Amniotic epithelial cell (primary cell): Measurements from ENCODE around the gene KIRREL1.

ENCODE experiments used
- DNase-seq: peaks from one replicate; pipeline ENCODE4 v3.0.0-alpha.2; 2010; ENCODE audit warnings: low read depth

KIRREL1 gene

DNA sequence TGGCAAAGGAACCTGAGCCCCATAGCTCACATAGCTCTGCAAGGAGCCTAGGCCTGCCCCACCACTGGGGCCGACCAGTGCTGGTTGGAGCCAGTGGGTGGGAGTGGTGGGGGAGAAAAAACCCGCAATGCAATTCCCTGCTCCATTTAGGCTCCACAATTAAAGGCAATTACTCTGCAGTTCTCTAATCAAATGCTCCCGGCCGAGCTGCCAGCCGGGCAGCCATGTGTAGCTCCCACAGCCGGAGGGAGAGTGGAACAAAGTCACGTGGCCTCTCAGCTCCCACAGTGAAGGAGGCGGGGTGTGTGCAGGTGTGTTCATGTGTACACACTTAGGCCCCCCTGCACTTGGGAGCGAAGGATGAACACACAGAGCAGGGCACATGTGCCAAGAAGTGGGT, 81.6 kb downstream of the KIRREL1 start:
- no peak for DNase-seq

DNA sequence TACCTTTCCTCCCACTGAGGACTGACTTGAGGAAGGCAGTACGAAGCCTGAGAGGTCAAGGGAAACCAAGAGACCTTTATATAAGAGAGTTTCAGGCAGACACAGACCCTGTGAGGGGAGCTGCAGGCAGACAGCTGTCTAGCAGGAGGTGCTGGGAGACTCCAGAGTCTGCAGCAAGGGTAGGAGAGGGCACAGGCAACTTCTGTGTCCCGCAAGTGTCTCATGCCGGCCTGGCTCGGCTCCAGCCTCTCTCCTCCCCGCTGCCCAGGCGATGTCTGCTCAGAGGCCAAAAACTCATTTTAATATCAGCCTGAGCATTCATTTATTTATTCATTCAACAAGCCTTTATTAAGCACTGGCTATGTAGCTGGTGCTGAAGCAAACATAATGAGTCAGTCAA, 83.0 kb downstream of the KIRREL1 start:
- no peak for DNase-seq

DNA sequence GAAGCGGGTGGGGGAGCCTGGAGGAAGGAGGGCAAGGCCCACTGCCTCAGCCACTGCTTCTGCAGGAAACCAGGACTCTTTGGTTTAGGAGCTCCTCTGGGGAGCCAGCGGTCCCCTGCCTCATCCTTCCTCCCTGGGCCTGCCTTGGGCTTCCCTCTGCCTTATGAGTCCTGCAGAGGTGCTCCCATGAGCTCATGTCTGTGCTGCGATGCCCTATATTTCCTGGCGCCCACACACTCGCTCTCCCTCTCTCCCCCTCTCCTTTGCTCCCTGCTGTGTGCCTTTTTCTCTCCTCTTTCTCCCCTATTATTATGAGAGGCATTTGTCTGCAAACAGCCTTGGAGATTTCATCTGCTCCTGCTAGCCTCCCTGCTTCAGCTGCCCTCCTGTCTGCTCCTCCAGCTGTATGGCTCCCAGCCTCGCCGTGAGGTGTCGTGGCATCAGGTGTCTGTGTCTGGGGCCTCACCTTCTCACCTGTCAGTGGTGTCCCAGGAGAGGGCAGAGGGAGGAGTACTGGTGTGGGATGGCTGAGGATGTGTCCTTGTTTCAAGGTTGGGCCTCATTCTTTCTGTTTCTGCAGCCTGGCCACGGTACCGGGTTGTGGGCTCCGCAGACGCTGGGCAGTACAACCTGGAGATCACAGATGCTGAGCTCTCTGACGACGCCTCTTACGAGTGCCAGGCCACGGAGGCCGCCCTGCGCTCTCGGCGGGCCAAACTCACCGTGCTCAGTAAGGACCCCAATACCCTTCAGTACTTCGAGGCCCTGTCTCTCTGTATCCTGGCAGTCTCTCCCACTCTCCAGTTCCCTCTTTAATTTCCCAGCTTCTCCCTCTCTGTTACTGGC, 84.2 kb downstream of the KIRREL1 start:
- no peak for DNase-seq

DNA sequence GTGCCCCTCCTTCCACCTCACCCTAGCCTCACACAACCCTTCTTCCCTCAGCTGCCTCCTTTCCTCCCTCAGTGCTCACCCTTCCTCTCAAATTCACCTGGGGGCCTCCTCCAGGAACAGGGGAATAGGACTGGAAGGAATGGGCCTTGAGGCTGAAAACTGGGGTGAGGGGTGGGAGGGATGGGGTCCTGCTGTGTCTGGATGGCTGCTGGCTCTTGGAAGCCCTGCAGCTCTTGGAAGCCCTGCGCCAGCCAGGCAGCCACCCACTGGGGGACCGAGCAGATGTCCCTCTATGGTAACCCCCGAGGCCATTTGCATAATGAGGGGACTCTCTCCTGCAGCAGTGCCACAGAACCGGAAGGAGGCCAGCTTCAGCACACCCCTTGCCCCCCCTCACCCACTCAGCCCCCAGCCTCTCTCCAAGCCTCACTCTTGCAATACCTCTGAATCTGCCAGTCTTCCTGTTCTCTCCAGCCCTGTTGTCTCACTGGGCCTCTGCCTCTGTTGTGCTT, 85.2 kb downstream of the KIRREL1 start:
- DNase-seq = no peak

DNA sequence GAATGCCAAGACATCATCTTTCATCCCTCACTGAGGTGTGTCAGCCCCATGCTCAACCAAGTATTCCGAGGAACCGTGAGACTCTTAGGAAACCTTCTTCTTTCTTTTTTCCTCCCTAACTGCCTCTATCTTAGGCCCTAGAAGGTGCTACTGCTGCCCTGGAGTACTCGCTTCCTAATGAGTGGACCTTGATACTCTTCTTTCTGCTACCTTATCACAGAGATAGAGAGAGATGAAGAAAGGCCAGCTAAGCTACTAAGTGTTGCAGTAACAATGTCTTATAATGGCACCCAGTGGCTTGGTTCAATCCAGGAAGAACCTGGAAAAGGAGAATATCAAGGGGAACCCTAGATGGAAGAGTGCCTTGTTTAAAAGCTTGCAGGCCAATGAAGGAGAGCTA, 86.6 kb downstream of the KIRREL1 start:
- no peak for DNase-seq

DNA sequence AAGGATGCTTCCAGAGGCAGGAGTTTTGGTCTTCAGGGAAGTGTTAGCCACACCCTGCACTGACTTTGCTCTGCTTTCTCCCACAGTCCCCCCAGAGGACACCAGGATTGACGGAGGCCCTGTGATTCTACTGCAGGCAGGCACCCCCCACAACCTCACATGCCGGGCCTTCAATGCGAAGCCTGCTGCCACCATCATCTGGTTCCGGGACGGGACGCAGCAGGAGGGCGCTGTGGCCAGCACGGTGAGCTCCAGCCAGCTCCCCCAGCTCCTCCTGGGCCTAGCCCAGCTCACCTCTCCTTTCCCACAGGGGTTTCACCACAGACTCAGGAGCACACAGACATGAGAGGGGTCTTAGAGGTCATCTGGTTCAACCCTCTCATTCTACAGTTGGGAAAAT, 90.9 kb downstream of the KIRREL1 start:
- DNase-seq = no peak

DNA sequence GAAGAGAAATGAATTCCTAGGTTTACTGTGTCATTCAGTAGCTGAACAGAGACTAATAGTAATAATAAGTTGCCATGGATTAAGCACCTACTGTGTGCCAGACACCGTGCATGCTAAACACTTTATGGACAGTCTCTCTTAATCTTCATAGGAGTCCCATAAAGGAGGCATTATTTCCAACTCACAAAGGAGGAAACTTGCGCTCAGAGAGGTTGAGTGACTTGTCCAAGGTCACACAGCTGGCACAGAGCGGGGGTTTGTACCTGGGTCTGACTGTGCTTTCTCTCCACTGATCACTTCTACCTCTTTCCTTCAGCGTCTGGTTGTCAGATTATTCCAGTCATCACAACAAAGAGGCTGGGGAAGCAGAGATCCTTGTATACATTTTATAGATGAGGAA, 91.3 kb downstream of the KIRREL1 start:
- no peak for DNase-seq

DNA sequence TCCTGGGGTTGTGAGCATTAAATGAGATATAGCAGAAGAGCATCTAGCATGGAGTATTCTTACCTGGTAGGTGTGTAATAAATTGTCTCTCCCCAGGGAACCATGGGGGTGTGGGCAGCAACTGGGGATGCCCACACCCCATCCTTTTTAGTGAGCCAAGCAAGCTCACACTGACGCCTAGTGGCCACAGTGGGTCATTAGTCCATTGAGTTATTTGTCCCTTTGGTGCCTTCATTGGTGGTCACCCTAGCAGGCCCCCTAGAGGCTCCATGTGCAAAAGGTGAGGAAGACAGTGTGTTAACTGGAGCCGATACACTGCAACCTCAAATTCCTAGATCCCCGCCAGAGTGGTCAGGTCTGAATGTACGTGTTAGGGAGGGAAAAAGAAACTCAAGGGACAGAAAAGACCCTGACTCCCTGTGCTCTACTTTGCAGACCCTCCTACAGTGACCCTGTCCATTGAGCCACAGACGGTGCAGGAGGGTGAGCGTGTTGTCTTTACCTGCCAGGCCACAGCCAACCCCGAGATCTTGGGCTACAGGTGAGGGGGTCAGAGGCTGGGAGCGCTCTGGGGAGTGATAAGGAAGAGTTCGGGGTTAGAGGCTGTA, 94.0 kb downstream of the KIRREL1 start:
- peak; percentile 64 for DNase-seq

DNA sequence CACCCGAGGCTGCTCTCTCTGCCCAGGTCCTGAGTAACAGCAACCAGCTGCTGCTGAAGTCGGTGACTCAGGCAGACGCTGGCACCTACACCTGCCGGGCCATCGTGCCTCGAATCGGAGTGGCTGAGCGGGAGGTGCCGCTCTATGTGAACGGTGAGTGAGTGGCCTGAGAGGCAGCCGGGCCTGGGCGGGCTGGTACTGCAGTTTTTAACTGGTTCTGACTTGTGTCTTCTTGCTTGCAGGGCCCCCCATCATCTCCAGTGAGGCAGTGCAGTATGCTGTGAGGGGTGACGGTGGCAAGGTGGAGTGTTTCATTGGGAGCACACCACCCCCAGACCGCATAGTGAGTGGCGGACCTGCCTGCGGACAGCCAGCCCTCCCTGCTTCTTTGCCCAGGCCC, 96.0 kb downstream of the KIRREL1 start:
- DNase-seq = no peak

DNA sequence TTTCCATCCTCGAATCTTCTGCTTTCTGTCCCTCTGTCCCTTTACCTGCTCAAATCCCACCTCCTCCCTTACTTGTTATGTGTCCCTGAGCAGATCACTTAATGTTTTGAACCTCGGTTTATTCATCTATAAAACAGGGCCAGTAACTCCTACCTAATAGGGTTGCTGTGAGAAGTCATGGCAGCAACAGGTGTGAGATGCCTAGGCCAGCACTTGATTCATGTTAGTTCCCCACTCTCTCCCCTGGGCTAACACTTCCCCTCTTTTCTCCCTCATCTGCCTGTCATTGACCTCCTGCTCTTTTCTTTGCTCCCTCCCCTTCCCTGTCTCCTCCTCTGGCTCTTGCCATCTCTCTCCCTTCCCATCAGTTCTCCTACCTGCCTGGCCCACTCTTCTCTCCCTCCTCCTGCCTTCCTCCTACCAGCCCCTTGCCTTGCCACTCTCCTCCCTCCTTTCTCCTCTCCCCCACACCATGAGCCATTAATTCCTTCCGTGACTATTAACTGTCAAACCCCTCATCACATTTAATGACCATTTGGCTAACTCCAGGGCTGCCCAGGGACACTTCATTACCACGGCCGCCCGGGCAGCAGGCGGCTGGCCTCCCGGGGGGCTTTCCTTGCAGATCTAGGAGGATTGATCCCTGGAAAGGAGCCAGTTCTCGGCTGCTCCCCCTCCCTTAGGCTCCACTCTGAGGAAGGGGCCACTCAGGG, 96.6 kb downstream of the KIRREL1 start:
- no peak for DNase-seq

DNA sequence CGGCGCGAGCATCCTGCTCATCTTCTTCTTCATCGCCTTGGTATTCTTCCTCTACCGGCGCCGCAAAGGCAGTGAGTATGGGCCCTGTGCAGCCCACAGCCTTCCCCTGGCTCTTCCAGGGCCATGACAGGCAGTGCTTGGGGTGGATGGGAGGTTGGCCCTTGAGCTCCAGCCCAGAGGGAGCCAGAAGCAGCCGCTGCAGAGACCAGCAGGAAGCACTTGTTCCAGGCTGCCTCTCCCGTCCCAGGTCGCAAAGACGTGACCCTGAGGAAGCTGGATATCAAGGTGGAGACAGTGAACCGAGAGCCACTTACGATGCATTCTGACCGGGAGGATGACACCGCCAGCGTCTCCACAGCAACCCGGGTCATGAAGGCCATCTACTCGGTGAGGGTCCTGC, 99.9 kb downstream of the KIRREL1 start:
- DNase-seq = no peak

DNA sequence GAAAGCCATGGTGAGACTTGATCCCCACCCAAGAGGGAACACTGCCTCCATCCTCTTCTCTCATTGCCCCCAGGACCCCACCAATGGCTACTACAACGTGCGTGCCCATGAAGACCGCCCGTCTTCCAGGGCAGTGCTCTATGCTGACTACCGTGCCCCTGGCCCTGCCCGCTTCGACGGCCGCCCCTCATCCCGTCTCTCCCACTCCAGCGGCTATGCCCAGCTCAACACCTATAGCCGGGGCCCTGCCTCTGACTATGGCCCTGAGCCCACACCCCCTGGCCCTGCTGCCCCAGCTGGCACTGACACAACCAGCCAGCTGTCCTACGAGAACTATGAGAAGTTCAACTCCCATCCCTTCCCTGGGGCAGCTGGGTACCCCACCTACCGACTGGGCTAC, 101.1 kb downstream of the KIRREL1 start:
- DNase-seq = no peak

DNA sequence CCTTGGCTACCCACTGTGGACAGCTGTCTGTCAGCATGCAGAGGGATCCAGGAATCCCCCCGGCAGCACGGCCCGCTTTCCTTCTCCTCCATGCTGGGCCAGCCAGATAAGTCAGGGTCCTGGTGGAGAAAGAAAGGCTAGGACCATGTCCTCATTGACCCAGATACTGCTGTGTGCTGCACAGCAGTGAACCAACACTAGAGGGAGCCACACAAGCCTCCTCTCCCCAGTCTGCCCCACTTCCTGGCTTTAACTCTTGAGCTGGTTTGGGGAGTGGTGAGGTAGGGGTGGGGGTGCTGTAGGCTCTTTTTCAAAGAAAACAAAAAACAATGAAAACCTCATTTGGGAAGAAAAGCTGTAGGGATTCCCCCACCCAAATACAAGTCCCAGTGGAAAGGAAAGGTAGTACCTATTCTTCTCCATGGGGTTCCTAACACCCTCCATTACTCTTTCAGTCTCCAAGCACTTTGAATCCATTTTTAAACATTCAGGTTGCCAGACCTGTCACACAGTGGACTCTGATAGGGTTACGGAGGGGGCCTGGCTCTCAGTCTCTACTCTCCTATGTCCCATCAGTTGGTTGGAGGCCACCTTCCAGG, 102.4 kb downstream of the KIRREL1 start:
- DNase-seq = peak; percentile 29

DNA sequence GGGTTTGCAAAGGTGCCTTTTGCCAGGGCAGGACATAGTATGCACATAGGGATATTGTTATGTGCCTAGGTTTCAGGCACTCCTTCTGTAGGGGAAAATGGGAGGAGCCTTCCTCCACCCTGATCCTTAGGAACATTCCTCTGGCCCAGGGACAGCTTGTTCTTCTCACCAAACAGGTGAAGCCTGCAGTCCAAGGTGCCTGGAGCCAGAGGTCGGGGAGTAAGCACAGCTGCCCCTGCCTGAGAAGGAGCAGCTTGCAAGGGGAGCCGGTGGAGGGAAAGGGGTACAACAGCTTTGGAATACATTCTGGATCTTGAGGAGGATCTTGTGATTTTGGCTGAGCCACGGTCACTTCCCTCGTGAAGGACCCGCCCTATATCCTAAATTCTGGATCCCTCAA, 104.8 kb downstream of the KIRREL1 start:
- no peak for DNase-seq

DNA sequence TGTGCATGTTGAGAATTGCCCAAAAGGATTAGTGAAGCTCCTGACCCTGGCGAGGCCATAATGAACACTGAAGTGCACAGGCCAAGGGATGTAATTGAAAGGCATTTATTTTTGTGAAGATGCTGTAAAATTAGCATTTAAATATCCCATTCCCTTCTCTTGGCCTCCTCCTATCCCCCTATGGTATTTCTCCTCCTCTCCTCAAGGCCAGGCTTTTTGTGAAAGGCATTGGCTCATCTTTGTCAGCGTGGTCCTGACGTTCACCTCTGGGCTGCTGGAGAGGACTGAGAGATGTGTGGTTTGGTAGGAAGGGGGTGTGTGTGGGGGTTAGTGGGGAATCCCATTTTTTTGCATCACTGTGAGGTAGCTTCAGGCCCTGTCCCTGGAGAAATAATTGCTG, 105.7 kb downstream of the KIRREL1 start:
- no peak for DNase-seq

DNA sequence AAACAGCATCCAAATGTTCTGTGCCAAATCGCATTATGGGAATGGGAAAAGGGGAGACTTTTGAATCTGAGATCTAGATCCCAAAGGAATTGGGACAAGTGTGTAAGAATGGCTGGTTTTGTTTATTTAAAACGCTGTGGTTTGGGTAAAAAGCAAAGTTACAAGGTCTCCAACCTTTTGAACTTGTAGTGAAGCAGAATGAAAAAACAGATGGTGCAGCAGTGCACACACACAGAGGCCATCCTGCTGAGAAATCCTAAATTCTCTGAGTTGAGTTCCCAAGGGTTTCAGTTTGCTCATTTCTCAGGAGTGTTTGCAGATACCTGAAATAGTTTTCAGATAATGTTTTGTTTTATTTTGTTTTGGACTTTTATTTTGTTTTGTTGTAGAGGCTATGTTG, 107.1 kb downstream of the KIRREL1 start:
- no peak for DNase-seq

DNA sequence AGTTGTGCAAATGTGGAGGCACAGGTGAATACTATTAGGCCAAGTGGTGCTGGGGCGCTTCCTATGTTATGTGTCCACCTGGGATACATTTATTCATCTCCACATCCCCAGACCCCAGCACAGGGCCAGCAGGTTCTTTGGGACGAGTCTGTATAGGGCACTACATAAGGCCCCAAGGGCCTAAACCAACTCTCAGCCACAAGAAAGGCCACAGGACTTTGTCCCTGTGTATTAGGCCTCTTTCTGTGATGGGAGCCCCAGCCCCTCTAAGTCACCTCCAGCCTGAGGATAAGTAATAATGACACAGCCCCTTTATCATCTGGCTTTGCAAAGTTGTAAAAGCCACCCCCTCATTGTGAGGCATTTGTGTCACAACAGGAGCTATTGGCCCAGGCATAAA, 108.0 kb downstream of the KIRREL1 start:
- DNase-seq = no peak

DNA sequence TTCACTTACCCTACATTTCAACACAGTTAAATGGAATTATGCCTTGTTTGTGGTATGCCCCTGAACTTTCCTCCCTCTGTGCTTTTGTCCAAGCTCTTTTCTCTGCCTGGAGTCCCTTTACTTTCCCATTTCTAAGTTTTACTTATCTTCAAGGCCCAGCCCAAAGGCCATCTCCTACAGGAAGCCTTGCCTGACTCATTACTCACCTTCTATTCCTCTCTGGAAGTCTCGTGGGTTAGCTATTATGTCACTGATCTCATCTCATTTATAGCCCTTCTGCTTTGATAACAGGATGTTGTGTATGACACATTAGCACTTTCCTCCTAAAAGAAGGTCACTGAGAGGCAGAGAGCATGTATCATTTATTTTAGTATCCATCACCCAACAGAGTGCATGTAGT, 108.5 kb downstream of the KIRREL1 start:
- peak; percentile 68 for DNase-seq

DNA sequence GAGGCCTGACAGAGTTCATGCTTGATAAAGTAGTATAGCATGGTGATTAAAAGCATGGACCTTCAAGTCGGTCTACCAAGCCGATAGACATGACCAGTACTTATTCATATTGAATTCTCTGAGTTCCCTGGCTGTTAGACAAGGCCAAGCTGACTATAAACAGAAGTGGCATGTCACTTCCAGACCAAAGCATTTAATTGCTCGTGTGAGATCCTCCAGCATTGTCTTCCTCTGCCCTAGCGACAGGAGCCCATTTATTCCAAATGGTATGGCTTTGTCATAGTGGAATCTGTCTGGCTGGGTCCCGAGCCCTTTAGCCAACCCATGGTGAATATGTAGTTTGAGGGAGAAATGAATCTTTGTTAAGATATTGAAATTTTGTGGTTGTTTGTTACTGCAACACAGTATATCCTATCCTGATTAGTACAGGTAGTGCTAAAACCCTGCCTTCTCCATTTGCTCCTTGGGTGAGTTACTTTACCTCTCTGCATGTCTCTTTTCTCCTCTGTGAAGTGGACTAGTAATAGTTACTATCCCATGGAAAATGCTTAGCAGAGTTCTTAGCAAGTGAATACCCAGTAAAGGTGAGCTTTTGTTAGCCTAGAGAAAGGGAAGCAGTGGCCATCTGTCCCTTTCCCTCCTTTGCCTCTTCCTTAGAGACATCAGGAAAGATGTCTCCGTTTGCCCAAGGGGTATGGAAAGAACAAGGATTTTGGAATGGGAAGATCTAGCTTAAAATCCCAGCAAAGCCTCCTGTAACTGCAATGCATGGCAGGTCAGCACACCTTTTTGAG, 109.6 kb downstream of the KIRREL1 start:
- no peak for DNase-seq

DNA sequence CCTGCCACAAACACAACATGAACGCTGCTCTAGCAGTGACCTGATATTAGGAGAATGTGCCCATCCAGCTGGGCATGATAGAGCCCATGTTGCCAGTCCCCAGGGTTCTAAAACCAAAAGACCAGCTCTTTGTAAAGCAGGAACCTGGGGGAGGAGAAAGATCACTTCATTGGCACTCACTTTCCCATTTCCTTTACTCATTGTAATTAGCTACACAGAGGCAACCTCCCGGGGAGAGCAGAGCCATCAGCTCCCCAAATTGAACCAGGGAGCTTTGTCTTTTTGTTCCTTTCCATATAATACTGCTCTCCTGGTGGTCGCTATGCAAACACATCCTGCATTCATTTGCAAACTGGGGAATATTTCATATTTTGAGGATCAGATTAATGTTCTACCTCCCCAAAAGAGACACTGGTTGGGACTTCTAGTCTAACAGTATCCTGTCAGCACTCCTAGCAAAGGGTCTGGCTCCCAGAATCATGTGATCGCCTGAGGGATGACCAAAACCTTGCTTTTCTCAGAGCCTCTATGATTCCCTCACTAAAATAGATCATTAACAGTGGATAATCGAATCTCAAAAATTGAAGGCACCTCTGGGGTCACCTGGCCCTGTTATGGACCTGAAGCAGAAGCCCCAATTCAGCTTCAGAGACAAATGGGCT, 110.5 kb downstream of the KIRREL1 start:
- no peak for DNase-seq

DNA sequence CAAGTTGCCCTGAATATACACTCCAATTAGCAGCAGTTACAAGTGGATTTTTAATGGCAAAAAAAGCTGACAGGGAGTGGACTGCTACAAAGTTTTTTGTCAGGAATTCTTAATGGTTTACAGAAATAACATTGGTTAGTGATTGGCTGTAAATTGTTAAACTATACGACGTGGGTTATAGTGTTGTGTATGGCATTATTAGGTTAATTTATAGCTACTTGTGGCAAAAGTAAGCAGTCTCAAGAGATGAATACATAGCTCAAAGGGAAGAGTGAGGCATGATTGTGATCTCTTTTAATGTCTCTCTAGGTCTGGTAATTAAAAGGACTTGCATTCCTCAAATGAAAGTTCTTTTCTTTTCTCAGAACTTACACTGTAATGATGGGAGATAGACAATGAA, 111.4 kb downstream of the KIRREL1 start:
- DNase-seq = no peak
